ENCODE measurements around the gene FXR2.

FXR2 gene

DNA sequence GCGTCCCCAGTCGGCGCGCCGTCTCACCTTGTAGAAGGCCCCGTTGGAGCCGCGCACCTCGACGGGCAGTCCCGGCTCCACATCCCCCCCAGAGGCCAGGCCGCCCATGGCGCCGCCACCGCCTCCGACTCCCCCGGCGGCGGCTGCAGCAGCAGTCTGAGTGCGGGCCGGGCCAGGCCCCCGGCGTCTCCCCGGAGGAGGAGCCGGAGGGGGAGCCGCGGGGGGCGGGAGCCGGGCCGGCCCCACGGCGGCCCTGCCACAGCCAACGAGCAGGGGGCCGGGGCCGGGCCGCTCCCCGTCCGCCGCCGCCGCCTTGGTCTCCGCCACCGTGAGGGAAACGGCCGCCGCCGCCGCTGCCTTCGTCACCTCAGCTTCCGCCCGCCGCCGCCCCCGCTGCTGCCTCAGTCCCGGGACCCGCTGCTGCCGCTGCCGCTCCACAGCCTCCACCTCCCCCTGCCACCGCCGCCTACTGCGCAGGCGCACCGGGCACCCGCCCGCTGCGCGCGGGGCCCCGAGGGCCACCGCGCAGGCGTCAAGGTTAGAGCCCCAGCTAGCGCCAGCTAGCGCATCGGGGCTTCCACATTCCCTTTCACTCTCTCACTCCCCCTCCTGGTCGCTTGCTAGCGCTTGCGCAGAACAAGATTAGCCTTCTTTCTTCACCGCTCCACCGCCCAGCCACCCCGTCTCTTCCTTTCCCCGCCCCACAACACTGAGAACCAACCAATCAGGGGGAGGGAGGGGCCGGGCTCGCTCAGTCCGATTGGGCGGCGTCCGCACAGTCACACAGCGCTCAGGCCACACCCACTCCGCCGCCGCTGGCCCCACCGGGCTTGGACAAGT lies at the start of gene FXR2:
FXR2 (minus strand) TSS at position 473 of the 840 bp plus-strand sequence; CDS start at position 108, 365 bp downstream.
- Histone ChIP-seq H3K4me1 (peaks cover 0 to 43% (median 28%) of the 10 kb centered on the region in 4 donors), H3K9me3 (no peaks in the 10 kb centered on the region), H3K36me3 (peaks cover 0 to 12% (median 0%) of the 10 kb centered on the region in 3 donors), H3K4me3 (peak within 1 kb of the TSS; percentile 82 to 84), H3K27ac (peak within 1 kb of the TSS; percentile 83 to 87), H3K27me3 (no peaks in the 10 kb centered on the region)
- TF ChIP-seq, protein P1, sequence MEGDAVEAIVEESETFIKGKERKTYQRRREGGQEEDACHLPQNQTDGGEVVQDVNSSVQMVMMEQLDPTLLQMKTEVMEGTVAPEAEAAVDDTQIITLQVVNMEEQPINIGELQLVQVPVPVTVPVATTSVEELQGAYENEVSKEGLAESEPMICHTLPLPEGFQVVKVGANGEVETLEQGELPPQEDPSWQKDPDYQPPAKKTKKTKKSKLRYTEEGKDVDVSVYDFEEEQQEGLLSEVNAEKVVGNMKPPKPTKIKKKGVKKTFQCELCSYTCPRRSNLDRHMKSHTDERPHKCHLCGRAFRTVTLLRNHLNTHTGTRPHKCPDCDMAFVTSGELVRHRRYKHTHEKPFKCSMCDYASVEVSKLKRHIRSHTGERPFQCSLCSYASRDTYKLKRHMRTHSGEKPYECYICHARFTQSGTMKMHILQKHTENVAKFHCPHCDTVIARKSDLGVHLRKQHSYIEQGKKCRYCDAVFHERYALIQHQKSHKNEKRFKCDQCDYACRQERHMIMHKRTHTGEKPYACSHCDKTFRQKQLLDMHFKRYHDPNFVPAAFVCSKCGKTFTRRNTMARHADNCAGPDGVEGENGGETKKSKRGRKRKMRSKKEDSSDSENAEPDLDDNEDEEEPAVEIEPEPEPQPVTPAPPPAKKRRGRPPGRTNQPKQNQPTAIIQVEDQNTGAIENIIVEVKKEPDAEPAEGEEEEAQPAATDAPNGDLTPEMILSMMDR (IDR thresholded peaks at IDR 0.05): peak; percentile 63 to 65
- intact Hi-C loops (cut with DNase I; ENCODE audit: low total_unique reads): no loop called here
- DNase-seq: peak; percentile 100

DNA sequence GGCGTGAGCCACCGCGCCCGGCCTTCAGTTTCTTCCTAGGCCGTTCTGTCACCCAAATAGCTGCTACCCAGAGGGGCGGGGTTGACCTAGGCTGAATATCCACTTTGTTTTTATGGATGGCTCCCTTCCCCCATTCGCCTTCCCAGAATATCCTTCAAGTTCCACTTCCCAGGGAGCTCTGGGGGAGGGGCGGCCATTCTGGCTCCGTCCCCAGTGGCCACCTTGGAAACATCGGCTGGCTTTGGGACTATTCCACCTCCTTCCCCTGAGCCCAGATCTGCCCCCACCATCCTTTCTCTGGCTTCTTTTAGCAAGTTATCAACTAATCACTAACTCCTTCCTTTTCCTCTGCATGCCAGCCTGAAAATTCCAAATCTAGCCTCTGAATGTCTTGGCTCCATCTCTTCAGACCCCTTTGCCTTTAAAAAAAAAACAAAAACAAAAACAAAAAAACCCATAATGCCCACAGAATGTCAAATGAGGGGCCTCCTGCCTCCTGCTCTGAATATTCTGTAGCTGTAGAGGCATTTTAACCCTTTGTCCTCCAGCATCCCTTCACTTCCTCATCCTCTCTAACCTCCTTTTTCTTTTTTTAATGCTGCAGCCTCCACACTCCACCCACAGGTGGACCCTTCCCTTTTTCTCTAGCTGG lies 42.4 kb upstream of the FXR2 start:
- H3K36me3 ChIP-seq: no peaks in the 10 kb centered on the region
- peak in 1 of 2 donors; percentile 69 for DNase-seq
- peaks cover 0 to 9% (median 4%) of the 10 kb centered on the region in 4 donors for H3K4me1 ChIP-seq
- TF ChIP-seq, protein P1 (IDR thresholded peaks at IDR 0.05): peak in 1 of 2 experiments; percentile 4
- no peak overlapping the region for H3K27ac ChIP-seq
- intact Hi-C loops (cut with DNase I; ENCODE audit: low total_unique reads): no loop called here
- peaks cover 0 to 13% of the 10 kb centered on the region in 2 donors for H3K27me3 ChIP-seq
- H3K9me3 ChIP-seq: no peaks in the 10 kb centered on the region
- no peak overlapping the region for H3K4me3 ChIP-seq

DNA sequence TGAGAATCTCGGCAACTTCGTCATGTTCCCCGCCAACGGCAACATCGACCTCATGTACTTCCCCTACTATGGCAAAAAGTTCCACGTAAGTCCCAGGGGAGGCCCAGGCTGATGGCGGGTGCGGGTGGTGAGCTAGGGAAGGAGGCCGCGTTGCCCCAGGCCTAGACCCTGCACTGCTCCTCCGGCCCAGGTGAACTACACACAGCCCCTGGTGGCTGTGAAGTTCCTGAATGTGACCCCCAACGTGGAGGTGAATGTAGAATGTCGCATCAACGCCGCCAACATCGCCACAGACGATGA lies 40.8 kb upstream of the FXR2 start:
- Histone ChIP-seq H3K4me3 (no peak overlapping the region), H3K4me1 (peaks cover 0 to 25% (median 19%) of the 10 kb centered on the region in 4 donors), H3K27me3 (peaks cover 0 to 29% of the 10 kb centered on the region in 2 donors), H3K27ac (no peak overlapping the region), H3K36me3 (no peaks in the 10 kb centered on the region), H3K9me3 (no peaks in the 10 kb centered on the region)
- DNase-seq: no peak
- TF ChIP-seq, protein P1 (IDR thresholded peaks at IDR 0.05): no peak
- intact Hi-C loops (cut with DNase I; ENCODE audit: low total_unique reads): no loop called here

DNA sequence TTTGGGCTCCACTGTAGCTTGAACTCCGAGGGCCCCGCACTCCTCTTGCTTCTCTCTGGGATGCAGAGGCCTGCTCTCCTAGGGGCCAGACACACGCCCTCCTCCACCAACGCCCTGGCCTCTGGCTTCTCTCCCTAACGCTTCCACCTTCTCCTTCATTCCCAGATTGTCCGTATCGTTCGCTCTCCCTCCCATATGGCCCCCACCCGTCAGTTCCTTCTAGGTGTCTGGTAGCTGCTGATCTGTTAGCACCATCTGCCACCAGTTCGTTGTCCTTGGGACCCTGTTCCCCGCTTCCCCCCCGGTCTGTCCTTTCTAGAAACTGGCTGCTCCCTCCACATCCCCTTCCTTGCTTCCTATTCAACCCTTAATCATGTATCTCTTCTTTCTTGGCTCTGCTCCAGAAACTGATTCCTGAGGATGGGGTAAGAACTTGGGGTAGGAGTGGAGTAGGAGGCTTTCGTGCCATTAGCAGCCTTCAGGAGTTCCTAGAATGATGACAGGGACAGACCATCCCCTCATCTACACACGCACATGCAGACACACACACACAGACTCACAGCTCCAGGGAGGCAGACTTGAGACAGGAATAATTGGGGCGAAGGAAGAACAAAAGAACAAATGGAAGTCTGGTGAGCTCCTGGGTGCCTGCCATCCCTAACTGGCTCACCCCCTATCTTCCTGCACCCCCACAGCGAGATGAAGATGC lies 40.3 kb upstream of the FXR2 start:
- intact Hi-C loops (cut with DNase I; ENCODE audit: low total_unique reads): no loop called here
- no peaks in the 10 kb centered on the region for H3K9me3 ChIP-seq
- H3K36me3 ChIP-seq: no peaks in the 10 kb centered on the region
- no peak overlapping the region for H3K27ac ChIP-seq
- peaks cover 0 to 34% of the 10 kb centered on the region in 2 donors for H3K27me3 ChIP-seq
- DNase-seq: no peak
- H3K4me1 ChIP-seq: peaks cover 0 to 30% (median 23%) of the 10 kb centered on the region in 4 donors
- H3K4me3 ChIP-seq: no peak overlapping the region
- TF ChIP-seq, protein P1 (IDR thresholded peaks at IDR 0.05): no peak

DNA sequence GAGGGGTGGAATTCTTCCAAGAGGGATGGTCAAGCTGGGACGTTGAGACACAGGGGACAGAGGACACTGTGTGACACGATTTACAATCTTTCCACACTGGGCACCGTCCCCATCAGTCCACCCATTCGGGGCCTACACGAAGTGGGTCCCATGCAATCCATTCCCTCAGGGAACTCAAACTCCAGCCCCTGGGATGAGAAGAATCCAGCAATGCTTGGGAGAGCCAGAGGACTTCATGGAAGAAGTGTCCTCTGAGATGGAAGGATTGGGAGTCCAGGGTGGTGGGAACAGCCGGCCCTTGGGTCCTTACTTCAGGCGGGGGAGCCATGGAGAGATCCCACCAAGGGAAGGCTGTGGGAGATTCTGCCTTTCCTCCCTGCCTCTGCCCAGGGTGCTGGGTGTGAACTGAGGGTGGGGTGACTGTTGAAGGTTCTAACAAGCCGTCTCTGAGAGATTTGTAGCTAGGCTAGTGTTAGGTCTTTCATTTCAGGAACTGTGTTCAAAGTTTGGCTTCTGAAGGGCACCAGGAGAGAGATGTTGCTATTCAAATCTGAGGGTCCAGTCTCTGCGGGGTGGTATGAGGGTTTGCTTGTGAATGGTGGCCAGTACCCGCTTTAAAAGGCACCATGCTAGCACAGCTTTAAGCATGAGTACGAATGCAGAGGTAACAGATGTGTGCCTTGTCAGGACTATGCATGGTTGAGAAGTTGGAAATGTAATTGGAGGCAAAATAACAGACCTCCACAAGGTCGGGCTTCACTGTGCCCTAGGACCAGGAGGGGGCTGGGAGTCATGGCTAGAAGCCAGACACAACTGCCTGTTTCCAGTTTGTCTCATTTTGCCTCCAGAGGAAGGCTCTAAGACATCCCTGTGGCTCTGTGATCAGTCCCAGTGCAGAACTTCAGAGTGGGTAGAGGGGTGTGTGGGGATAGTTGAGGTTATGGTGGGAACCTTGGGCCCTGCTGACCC lies 38.0 kb upstream of the FXR2 start:
- no peak overlapping the region for H3K27ac ChIP-seq
- intact Hi-C loops (cut with DNase I; ENCODE audit: low total_unique reads): no loop called here

More for the DNA sequence above, 38.0 kb upstream of the FXR2 start:
- Histone ChIP-seq H3K36me3 (no peaks in the 10 kb centered on the region), H3K27me3 (peaks cover 0 to 52% of the 10 kb centered on the region in 2 donors), H3K9me3 (no peaks in the 10 kb centered on the region), H3K4me3 (no peak overlapping the region), H3K4me1 (peaks cover 0 to 32% (median 24%) of the 10 kb centered on the region in 4 donors)
- TF ChIP-seq, protein P1 (IDR thresholded peaks at IDR 0.05): no peak
- no peak for DNase-seq

All from tibial artery (tissue), 4 donors.